ENCODE measurements around the gene TMEM108.

Gene TMEM108

GRCh38 chr3:133137042-133137996, 99.1 kb downstream of the TMEM108 start:
- H3K27ac ChIP-seq (ENCODE audit: low read length), result no peak overlapping the region
- H3K36me3 ChIP-seq (ENCODE audit: control insufficient read depth in 1 of 2, insufficient read depth in 2 of 2, low read length in 2 of 2), result no peaks in the 10 kb centered on the region
- H3K4me3 ChIP-seq (ENCODE audit: low read depth in 1 of 2, low read length in 2 of 2), result no peak overlapping the region
- no peaks in the 10 kb centered on the region for H3K27me3 ChIP-seq (ENCODE audit: low read depth, low read length)
- no peaks in the 10 kb centered on the region for H3K4me1 ChIP-seq (ENCODE audit: control insufficient read depth in 1 of 2, insufficient read depth in 2 of 2, low read length in 2 of 2)
- no peaks in the 10 kb centered on the region for H3K9me3 ChIP-seq (ENCODE audit: control insufficient read depth in 1 of 2, low read length in 2 of 2)

GRCh38 chr3:133138017-133138416, 99.8 kb downstream of the TMEM108 start:
- no peaks in the 10 kb centered on the region for H3K9me3 ChIP-seq (ENCODE audit: control insufficient read depth in 1 of 2, low read length in 2 of 2)
- H3K36me3 ChIP-seq (ENCODE audit: control insufficient read depth in 1 of 2, insufficient read depth in 2 of 2, low read length in 2 of 2), result no peaks in the 10 kb centered on the region
- no peak overlapping the region for H3K4me3 ChIP-seq (ENCODE audit: low read depth in 1 of 2, low read length in 2 of 2)
- H3K27ac ChIP-seq (ENCODE audit: low read length), result no peak overlapping the region
- no peaks in the 10 kb centered on the region for H3K27me3 ChIP-seq (ENCODE audit: low read depth, low read length)
- no peaks in the 10 kb centered on the region for H3K4me1 ChIP-seq (ENCODE audit: control insufficient read depth in 1 of 2, insufficient read depth in 2 of 2, low read length in 2 of 2)

- Histone ChIP-seq H3K36me3 (ENCODE audit: control insufficient read depth in 1 of 2, insufficient read depth in 2 of 2, low read length in 2 of 2) (no peaks in the 10 kb centered on the region), H3K4me3 (ENCODE audit: low read depth in 1 of 2, low read length in 2 of 2) (no peak overlapping the region), H3K9me3 (ENCODE audit: control insufficient read depth in 1 of 2, low read length in 2 of 2) (no peaks in the 10 kb centered on the region), H3K27me3 (ENCODE audit: low read depth, low read length) (no peaks in the 10 kb centered on the region), H3K27ac (ENCODE audit: low read length) (no peak overlapping the region), H3K4me1 (ENCODE audit: control insufficient read depth in 1 of 2, insufficient read depth in 2 of 2, low read length in 2 of 2) (no peaks in the 10 kb centered on the region)
Observed at GRCh38 chr3:133152056-133152455, 113.9 kb downstream of the TMEM108 start.

GRCh38 chr3:133152681-133153220, 114.6 kb downstream of the TMEM108 start:
- no peaks in the 10 kb centered on the region for H3K36me3 ChIP-seq (ENCODE audit: control insufficient read depth in 1 of 2, insufficient read depth in 2 of 2, low read length in 2 of 2)

DNA sequence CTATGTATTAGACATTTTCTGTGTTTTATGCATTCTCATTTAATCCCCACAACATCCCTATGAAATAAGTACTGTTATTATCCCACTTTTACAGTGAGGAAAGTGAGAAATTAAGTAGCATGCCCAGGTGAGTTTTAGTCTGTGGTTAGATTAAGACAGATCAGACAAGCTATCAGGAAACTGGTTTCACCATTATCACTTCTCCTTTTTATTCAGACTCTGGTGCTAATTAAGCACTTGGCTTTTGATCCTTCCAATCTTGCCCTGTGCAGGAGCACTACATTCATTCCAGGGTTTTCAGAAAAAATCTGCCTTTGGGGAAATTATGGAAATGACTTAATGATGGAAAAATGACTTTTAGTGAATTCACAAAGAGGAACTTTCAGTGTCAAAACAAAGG, 115.2 kb downstream of the TMEM108 start:
- H3K27ac ChIP-seq (ENCODE audit: low read length), result no peak overlapping the region
- no peaks in the 10 kb centered on the region for H3K9me3 ChIP-seq (ENCODE audit: control insufficient read depth in 1 of 2, low read length in 2 of 2)
- H3K27me3 ChIP-seq (ENCODE audit: low read depth, low read length), result no peaks in the 10 kb centered on the region
- H3K4me1 ChIP-seq (ENCODE audit: control insufficient read depth in 1 of 2, insufficient read depth in 2 of 2, low read length in 2 of 2), result no peaks in the 10 kb centered on the region
- no peaks in the 10 kb centered on the region for H3K36me3 ChIP-seq (ENCODE audit: control insufficient read depth in 1 of 2, insufficient read depth in 2 of 2, low read length in 2 of 2)
- no peak overlapping the region for H3K4me3 ChIP-seq (ENCODE audit: low read depth in 1 of 2, low read length in 2 of 2)

More at GRCh38 chr3:133152681-133153220, 114.6 kb downstream of the TMEM108 start:
- no peaks in the 10 kb centered on the region for H3K4me1 ChIP-seq (ENCODE audit: control insufficient read depth in 1 of 2, insufficient read depth in 2 of 2, low read length in 2 of 2)
- H3K27me3 ChIP-seq (ENCODE audit: low read depth, low read length), result no peaks in the 10 kb centered on the region
- no peak overlapping the region for H3K27ac ChIP-seq (ENCODE audit: low read length)
- H3K4me3 ChIP-seq (ENCODE audit: low read depth in 1 of 2, low read length in 2 of 2), result no peak overlapping the region
- H3K9me3 ChIP-seq (ENCODE audit: control insufficient read depth in 1 of 2, low read length in 2 of 2), result no peaks in the 10 kb centered on the region

DNA sequence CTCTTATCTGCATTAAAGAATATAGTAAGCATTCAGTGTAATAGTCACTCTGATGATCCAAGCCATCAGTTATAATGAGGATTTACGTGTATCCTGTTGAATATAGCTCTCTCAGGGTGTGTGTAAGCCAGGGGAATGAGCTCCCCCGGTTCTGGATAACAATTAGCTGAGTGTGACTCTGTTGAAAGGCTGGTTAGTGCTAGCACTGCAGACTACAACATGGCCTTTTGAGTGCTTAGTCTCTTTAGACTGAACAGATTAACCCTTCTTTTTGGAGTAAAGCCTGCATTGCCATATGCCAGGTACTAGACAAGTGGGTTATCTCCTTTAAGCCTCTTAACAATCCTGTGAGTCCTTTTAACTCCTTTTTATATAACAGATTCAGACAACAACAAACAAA, 119.5 kb downstream of the TMEM108 start:
- H3K9me3 ChIP-seq (ENCODE audit: control insufficient read depth in 1 of 2, low read length in 2 of 2), result no peaks in the 10 kb centered on the region
- H3K4me1 ChIP-seq (ENCODE audit: control insufficient read depth in 1 of 2, insufficient read depth in 2 of 2, low read length in 2 of 2), result no peaks in the 10 kb centered on the region
- H3K4me3 ChIP-seq (ENCODE audit: low read depth in 1 of 2, low read length in 2 of 2), result no peak overlapping the region
- H3K36me3 ChIP-seq (ENCODE audit: control insufficient read depth in 1 of 2, insufficient read depth in 2 of 2, low read length in 2 of 2), result no peaks in the 10 kb centered on the region
- H3K27ac ChIP-seq (ENCODE audit: low read length), result no peak overlapping the region
- no peaks in the 10 kb centered on the region for H3K27me3 ChIP-seq (ENCODE audit: low read depth, low read length)

DNA sequence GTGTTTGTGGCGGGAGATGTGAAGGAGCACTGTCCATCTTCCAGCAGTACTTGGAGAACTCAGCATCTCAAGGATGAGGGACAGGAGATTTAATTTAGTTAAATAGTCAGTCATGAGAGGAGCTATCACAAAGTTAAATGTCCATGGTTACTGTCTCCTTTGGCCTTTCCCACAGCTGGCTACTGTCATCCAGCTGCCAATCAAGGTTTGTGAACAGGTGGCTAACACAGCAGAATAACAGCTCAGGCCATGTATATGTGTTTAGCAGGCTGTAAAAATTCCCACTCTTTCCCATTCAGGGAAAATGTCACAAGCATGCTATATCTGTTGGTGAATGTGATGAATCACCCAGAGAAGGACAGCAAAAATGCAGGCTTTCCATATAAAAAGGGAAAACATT, 120.5 kb downstream of the TMEM108 start:
- Histone ChIP-seq H3K4me3 (ENCODE audit: low read depth in 1 of 2, low read length in 2 of 2) (no peak overlapping the region), H3K36me3 (ENCODE audit: control insufficient read depth in 1 of 2, insufficient read depth in 2 of 2, low read length in 2 of 2) (no peaks in the 10 kb centered on the region), H3K27ac (ENCODE audit: low read length) (no peak overlapping the region), H3K9me3 (ENCODE audit: control insufficient read depth in 1 of 2, low read length in 2 of 2) (no peaks in the 10 kb centered on the region), H3K4me1 (ENCODE audit: control insufficient read depth in 1 of 2, insufficient read depth in 2 of 2, low read length in 2 of 2) (no peaks in the 10 kb centered on the region), H3K27me3 (ENCODE audit: low read depth, low read length) (no peaks in the 10 kb centered on the region)

DNA sequence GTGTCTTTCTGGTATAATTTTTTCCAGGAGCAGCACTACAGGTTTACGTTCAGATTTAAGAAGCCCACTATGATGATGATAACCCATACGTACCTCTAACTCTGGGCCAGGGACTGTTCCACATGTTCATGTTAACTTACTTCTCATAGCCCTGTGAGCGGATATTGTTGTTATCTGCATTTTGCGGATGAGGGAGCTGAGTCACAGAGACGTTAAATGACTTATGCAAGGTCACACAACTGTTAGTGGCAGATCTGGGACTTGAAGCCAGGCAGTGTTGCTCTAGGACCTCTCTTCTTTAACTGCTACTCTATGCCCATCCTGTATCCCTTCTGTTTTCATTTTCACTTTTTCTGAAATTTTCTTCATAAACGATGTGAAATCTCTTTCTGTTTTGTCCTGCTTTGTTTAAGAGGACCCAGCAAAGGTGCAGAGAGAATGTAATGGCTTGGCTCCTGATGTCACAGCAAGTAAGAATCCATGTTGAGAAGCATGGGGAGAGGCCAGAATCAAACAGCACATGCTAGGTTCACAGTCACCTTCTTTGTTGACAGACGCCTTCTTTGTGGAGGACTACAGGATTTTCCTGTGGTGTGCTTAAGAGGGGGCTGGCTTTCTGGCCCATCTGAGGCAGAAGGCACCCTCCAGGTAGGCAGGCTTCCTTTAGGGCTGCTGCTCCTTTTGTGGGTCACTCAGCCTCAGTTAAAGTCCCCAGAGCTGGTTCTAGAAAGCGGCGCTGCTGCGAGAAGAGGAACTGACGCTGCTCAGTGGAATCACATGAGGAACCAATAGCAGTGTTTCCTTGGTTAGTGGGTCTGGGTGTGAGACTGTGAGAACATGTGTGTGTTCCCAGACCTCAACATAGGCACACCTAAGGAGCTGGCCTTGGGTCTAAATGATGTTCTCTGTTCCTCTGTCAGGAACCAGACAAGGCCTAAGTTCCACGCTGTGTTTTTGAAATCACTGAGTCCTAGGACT, 121.6 kb downstream of the TMEM108 start:
- Histone ChIP-seq H3K4me1 (ENCODE audit: control insufficient read depth in 1 of 2, insufficient read depth in 2 of 2, low read length in 2 of 2) (no peaks in the 10 kb centered on the region), H3K9me3 (ENCODE audit: control insufficient read depth in 1 of 2, low read length in 2 of 2) (no peaks in the 10 kb centered on the region), H3K4me3 (ENCODE audit: low read depth in 1 of 2, low read length in 2 of 2) (no peak overlapping the region), H3K27ac (ENCODE audit: low read length) (no peak overlapping the region), H3K36me3 (ENCODE audit: control insufficient read depth in 1 of 2, insufficient read depth in 2 of 2, low read length in 2 of 2) (no peaks in the 10 kb centered on the region), H3K27me3 (ENCODE audit: low read depth, low read length) (no peaks in the 10 kb centered on the region)

DNA sequence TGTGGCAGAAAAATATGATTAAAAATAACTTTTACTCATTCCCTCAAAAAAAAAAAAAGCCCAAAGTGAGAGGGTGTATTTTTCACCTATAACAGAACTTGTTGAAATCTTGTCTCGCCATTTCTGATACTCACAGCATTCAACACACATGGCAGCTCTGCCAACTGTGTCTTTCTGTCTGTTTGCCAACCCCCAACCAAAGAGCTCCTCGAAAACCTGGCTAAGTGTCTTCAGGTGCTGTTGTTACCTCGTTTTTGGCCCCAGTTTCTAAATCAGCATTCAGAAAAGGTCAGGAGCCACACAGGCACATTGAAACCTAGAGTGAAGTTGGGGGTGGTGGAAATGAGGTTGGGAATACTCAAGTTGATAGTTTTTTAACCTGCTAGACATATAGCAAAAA, 123.5 kb downstream of the TMEM108 start:
- no peak overlapping the region for H3K27ac ChIP-seq (ENCODE audit: low read length)
- H3K4me1 ChIP-seq (ENCODE audit: control insufficient read depth in 1 of 2, insufficient read depth in 2 of 2, low read length in 2 of 2), result no peaks in the 10 kb centered on the region
- no peak overlapping the region for H3K4me3 ChIP-seq (ENCODE audit: low read depth in 1 of 2, low read length in 2 of 2)
- no peaks in the 10 kb centered on the region for H3K9me3 ChIP-seq (ENCODE audit: control insufficient read depth in 1 of 2, low read length in 2 of 2)
- H3K27me3 ChIP-seq (ENCODE audit: low read depth, low read length), result no peaks in the 10 kb centered on the region
- H3K36me3 ChIP-seq (ENCODE audit: control insufficient read depth in 1 of 2, insufficient read depth in 2 of 2, low read length in 2 of 2), result no peaks in the 10 kb centered on the region

- Histone ChIP-seq H3K27ac (ENCODE audit: low read length) (no peak overlapping the region), H3K36me3 (ENCODE audit: control insufficient read depth in 1 of 2, insufficient read depth in 2 of 2, low read length in 2 of 2) (no peaks in the 10 kb centered on the region), H3K4me1 (ENCODE audit: control insufficient read depth in 1 of 2, insufficient read depth in 2 of 2, low read length in 2 of 2) (no peaks in the 10 kb centered on the region), H3K9me3 (ENCODE audit: control insufficient read depth in 1 of 2, low read length in 2 of 2) (no peaks in the 10 kb centered on the region), H3K27me3 (ENCODE audit: low read depth, low read length) (no peaks in the 10 kb centered on the region), H3K4me3 (ENCODE audit: low read depth in 1 of 2, low read length in 2 of 2) (no peak overlapping the region)
Observed at GRCh38 chr3:133162265-133162664, 124.1 kb downstream of the TMEM108 start.

Data from muscle layer of duodenum (tissue), 2 donors.